GM10266 (cell line): ENCODE results near the gene NKIRAS1.
"Not testable (repeated sequence)": the region's sequence is repeated elsewhere in the genome, so short reads cannot be mapped to it uniquely, and the experiment has no call there.

ENCODE experiments used
- DNase-seq: peaks from one replicate; pipeline ENCODE4 v3.0.0; 2012; ENCODE audit errors: extremely low spot score
- CTCF ChIP-seq: IDR thresholded peaks from 2 replicates; pipeline ENCODE4 v1.5.1; 2012; ENCODE audit warnings: mild to moderate bottlenecking, low read depth; ENCODE audit not compliant: control insufficient read depth, insufficient read depth; ENCODE audit errors: missing control alignments

The NKIRAS1 gene

GRCh38 chr3:23859839-23860382 lies 56.9 kb downstream of the NKIRAS1 start:
- no peak for TF ChIP-seq CTCF
- DNase-seq = no peak

GRCh38 chr3:23859012-23859743 lies 57.6 kb downstream of the NKIRAS1 start:
- DNase-seq = no peak
- TF ChIP-seq CTCF = no peak

- no peak for DNase-seq
- TF ChIP-seq CTCF = no peak
Measured at GRCh38 chr3:23856286-23856685, 60.5 kb downstream of the NKIRAS1 start.

- not testable (repeated sequence) for DNase-seq
Measured at GRCh38 chr3:23849462-23849861, 67.3 kb downstream of the NKIRAS1 start.

- TF ChIP-seq CTCF = no peak
- DNase-seq = no peak
Measured at GRCh38 chr3:23845326-23846216, 71.2 kb downstream of the NKIRAS1 start.

- no peak for DNase-seq
- no peak for TF ChIP-seq CTCF
Measured at GRCh38 chr3:23843869-23844268, 72.9 kb downstream of the NKIRAS1 start.
